GM21723 (cell line): Measurements from ENCODE around the gene TP53BP1.

Experiments
- ATAC-seq: cut with Tn5 transposase; IDR thresholded peaks from one replicate; pipeline ENCODE4 v1.9.1; 2021; ENCODE audit warnings: mild to moderate bottlenecking, moderate library complexity; ENCODE audit not compliant: unreplicated experiment

TP53BP1 gene

DNA sequence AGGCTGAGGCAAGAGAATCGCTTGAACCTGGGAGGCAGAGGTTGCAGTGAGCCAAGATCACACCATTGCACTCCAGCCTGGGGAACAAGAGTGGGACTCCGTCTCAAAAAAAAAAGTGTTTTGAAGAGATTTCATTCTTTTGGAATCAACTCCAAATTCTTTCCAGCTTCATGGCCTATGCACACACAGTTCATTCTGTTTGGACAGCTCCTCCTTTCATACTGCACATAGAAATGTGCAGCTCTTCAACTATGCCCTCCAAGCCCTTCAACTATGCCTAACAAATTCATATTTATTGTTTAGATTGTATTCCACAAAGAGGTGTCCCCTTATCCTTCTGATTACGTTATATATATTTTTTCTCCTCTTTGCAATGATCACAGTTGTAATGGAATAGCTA lies 4.2 kb downstream of the TP53BP1 start:
- no peak for ATAC-seq

DNA sequence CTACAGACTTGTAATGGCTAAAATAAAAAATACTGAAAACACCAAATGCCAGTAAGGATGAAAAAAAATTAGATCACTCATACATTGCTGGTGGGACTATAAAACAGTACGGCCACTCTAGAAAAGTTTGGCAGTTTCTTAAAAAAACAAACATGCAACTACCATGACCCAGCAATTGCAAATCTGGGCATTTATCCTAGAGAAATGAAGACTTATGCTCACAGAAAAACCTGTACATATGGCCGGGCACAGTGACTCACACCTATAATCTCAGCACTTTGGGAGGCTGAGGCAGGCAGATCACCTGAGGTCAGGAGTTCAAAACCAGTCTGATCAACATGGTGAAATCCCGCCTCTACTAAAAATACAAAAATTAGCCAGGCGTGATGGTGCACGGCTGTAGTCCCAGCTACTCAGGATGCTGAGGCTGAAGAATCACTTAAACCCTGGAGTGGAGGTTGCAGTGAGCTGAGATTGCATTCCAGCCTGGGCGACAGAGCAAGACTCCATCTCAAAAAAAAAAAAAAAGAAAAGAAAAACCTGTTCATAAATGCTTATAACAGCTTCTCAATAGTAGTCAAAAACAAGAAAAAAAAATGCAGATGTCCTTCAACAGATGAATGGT lies 5.6 kb downstream of the TP53BP1 start:
- ATAC-seq: no peak

DNA sequence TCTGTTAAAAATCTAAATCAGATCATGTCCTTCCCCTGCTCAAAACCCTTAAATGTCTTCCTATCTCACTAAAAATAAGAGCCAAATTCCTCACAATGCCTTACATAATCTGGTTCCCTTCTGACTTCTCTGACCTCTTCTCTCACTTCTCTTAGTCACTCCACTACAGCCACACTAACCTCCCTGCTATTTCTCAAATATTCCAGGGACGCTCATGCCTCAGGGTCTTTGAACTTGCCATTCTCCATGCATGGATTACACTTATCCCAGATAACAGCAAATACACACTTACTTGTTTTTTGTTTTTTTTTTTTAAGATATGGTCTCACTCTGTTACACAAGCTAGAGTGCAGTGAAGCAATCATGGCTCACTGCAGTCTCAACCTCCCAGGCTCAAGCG lies 8.5 kb downstream of the TP53BP1 start:
- ATAC-seq: no peak

DNA sequence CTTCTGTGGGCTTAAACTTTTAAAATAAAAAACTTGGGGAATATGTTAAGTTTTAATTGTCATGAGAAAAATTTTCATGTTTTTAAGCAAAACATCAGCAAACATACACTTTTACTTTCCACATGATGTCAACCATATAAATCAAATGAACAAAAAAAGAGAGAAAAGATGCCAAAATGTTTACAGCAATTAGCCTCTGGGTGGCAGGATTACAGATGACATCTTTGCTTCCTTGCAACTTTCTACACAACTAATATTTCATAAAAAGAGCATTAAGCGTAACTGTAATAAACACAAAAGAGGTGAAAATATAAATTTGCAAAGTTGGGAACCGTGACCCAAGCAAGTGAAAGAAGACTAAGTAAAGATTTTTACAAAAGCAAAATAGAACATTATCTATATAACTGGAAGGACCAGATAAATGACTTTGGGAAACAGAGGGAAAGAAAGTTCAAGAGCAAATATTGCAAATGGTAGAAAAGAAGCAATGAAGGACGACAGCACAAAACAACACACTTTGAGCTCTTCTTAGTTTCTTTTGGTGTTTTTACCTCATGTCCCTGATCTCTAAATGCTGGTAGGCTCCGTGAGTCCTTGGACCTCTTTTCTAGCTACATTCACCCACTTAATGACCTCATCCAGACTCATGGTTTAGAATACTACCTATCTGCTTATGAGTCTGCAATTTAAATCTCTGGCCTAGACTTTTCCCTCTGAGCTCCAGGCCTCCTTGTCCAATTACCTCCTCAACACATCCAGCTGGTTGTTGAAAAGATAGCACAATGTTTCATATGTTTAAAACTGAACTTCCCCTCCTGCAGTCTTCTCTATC lies 9.4 kb downstream of the TP53BP1 start:
- ATAC-seq: no peak

DNA sequence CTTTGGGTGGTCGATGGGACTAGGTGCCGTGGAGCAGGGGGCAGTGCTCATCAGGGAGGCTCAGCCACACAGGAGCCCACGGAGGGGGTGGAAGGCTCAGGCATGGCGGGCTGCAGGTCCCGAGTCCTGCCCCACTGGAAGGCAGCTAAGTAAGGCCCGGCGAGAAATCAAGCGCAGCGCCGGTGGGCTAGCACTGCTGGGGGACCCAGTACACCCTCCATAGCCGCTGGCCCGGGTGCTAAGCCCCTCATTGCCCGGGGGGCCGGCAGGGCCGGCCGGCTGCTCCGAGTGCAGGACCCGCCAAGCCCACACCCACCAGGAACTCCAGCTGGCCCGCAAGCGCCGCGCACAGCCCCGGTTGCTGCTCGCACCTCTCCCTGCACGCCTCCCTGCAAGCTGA lies 19.1 kb downstream of the TP53BP1 start:
- no peak for ATAC-seq

DNA sequence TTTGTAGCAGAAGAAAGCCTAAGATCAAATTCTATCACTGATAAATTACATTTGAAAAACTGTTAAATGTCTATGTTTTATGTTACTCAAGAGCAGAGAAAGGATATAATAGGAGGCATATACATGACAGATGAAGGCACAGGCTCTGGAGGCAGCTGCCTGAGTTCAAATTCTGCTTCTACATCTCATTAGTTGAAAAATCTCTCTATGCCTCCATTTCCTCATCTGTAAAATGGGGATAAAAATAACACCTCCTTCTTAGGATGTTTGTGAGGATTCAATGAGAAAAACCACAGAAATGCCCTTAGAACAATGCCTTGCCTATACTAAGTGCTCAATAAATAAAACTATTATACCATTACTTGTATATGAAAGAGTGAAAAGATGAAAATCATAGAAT lies 21.0 kb downstream of the TP53BP1 start:
- no peak for ATAC-seq

DNA sequence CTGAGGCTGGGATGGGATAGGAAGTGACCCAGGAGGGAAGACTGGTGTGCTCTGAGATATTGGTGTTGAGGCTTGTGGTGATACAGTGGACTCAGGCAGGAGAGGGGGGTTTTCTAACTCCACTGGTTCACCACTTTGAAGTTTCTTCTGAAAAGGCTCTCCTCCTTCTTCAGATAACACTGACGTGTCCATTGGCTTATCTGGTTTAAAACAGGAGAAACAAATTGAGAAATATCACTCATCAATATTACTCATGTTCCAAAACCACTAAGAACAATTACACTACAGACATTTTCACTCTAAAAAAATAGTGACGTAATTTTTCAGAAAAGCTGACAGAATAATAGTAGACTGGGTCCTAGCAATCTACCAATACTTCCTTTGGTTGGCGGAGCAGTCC lies 23.1 kb downstream of the TP53BP1 start:
- ATAC-seq: no peak

DNA sequence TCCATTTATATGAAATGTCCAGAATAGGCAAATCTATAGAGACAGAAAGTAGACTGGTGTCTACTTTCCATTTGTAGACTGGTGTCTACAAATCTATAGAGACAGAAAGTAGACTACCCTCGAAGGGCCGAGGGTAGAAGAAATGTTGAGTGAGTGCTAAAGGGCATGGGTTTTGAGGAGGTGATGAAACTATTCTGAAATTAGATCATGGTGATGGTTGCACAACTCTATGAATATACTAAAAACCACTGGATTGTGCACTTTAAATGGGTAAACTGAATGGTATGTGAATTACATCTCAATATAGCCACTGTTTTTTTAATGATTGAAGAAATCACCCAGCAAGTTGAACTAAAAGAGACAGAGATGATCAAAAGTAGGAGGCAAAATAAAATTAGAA lies 27.9 kb downstream of the TP53BP1 start:
- no peak for ATAC-seq

DNA sequence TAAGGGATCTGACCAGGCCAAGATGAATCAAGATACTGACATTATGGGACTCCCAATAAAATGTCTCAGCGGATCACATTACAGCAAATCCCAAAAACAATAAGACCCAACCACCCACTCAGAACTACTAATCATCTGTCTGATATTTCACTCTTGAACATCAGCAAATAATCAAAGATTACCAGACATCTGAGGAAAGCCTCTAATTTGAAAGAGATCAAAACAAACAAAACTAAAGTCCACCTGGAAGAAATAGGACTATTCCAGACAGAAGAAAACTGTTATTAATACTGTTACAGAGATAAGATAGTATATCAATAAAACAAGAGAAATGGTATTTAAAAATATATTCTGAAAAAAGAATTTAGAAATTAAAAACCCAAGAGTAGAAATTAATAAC lies 29.0 kb downstream of the TP53BP1 start:
- no peak for ATAC-seq

DNA sequence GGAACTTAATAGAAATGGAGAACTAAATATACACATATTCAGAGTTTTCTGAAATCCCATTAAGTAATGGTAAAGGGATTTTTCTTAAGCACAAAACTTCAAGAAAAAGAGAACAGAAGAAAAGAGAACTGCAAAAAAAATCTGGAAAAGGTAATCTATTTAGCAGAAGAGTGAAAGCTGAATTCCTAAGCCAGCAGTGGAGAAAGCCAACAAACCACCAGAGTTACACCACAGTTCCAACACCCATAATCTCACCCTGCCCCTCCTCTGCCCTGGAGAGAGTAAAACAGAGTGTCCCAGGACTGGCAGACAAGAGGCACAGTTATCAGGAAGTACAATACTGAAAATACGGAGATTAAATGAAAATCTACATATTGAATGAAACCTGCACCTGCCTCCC lies 29.4 kb downstream of the TP53BP1 start:
- ATAC-seq: no peak

DNA sequence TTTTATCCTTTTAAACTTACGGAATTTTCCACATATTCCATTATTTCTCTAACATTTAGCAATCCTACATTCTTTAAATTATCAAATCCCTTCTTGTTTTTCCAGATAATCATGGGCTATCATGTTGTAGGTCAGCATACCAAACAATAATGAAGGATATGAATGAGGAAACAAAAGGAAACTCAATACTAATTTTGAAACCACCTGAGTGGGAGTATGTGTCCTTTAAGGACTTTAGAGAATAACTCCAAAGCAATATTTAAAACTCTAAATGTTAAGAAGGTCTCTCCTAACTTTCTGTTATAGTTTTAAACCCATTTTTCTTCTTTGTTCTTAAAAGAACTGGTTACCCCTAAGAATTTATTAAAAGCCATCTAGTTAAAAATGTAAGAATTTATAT lies 43.0 kb downstream of the TP53BP1 start:
- ATAC-seq: no peak

DNA sequence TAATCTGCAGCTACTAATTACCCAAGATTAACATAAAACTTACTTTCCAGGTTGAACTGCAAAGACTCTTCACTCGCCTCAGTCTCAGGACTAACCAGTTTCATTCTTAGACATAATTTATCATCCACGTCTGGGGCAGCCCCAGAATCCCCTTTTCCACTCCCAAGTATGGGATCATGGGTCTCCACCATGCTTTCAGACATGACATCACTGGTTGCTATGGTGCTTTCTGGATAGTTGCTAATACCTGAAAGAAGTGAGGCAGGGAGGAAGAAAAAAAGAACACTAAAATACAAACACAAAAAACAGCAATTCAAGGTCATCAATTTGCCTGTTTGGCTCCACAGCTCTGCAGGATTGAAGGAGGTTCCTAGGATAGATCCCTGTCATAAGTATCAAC lies 46.6 kb downstream of the TP53BP1 start:
- no peak for ATAC-seq

DNA sequence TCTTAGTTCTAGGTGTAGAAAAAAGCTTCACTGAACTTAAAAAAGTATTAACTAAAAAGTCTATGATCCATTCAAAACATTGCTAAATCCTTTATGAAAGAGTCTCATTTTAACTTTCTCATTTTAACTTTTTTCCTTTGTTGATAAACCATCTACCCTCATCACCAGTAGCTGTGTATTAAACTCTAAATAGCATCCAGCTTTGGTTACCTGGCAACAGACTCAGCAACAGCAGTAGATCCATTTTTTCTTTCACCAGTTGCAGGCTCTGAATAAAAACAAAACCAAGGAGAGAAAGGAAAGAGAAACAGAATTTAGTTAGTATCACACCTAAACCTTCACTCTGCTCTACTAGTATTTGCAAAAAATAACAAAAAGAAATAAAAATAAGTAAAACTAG lies 51.6 kb downstream of the TP53BP1 start:
- ATAC-seq: no peak

DNA sequence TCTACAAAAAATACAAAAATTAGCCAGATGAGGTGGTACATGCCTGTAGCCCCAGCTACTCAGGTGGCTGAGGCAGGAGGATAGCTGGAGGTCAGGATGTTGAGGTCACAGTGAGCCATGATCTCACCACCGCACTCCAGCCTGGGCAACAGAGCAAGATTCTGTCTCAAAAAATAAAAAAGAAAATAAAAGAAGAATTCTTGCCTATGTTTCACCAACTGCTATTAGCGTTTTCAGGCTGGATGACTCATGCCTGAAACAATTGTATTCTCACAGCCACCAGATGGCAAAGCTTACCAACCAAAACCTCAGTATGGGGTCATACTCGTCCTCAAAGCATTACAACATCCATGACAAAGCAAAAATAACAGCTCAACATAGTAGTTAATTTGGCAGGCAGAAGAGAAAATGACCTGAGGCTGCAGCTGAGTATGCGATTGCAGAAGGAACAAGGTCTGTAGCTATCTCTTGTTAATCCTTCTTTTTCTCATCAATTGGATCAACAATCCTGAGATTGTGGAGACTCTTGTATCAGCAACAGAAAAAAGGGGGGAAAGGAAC lies 52.2 kb downstream of the TP53BP1 start:
- peak; percentile 61 for ATAC-seq

DNA sequence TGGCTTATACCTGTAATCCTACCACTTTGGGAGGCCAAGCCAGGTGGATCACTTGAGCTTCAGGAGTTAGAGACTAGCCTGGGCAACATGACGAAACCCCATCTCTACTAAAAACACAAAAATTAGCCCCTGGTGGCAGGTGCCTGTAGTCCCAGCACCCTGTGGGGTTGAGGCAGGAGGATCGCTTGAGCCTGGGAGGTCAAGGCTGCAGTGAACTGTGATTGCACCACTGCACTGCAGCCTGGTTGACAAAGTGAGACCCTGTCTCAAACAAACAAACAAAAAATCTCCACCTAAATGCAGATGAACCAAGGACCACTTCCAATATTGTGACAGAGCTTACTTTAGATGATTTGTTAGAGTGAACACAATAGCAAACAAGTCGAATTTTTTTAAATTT lies 53.7 kb downstream of the TP53BP1 start:
- ATAC-seq: no peak

DNA sequence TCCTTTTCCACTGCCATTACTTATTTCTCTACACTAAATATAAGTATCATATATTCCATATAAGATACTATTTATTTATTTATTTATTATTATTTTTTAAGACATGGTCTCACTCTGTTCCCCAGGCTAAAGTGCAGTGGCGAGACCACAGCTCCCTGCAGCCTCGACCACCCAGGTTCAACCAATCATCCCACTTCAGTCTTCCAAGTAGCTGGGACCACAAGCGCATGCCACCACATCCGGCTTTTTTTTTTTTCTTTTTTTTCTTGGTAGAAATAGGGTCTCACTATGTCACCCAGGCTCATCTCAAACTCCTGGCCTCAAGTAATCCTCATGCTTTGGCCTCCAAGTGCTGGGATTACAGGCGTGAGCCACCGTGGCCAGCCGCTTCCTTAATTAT lies 56.6 kb downstream of the TP53BP1 start:
- no peak for ATAC-seq

DNA sequence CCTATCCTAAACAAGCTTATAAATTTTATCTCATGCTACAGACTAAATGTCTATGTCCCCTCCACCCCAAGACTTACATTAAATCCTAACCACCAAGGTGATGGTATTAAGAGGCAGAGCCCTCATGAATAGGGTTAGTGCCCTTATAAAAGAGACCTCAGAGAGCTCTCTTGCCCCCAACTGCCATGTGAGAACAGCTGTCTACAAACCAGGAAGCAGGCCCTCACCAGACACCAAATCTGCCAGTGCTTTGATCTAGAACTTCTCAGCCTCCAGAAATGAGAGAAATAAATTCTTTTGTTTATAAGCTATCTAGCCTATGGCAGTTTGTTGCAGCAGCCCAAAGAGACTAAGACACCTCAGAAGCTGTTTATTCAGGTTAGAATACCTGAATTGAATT lies 58.5 kb downstream of the TP53BP1 start:
- no peak for ATAC-seq

DNA sequence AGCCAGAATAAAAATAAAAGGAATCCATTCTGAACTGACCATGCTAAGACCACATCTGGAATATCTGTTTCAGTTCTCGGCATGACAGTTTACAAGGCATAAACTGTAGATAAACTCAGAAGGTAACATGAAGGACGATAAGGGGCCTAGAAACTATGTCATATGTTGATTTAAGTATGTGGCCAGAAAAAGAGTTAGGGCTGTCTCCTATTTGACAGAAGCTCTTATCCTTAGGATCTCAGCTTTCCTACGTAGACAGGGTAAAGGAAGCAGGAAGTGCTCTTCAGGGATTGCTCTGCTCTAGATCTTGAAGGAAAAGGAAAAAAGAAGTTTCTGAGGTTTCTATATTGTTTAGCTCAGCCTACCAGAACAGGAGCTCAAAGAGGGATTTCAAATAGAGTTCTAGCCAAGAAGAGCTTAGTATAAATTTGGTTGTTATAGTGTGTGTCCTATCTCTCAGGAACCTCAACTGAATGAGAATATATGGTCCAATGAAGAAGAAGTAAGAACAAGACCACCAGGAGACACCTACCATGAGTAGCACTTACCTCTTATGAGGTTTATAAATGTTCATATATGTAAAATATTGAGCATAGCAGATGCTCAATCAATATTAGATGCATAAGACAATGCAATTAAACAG lies 59.2 kb downstream of the TP53BP1 start:
- ATAC-seq: no peak

DNA sequence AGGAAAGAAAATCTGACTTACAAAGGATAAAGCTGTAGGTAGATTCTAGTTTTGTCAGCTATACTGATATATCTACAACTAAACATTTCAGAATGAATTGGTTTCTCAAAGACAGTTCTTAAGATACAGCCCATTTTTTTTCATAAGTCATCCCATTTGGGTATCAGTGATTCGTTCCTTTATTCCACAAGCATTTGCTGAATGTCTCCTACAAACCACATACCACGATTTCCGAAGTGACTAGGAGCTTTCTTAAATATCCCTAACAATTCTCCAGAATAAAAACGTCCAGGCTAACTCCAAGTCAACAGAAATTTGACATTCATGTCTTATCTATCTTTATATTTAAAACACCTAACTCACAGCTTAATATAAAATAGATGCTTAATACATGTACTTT lies 59.8 kb downstream of the TP53BP1 start:
- no peak for ATAC-seq

DNA sequence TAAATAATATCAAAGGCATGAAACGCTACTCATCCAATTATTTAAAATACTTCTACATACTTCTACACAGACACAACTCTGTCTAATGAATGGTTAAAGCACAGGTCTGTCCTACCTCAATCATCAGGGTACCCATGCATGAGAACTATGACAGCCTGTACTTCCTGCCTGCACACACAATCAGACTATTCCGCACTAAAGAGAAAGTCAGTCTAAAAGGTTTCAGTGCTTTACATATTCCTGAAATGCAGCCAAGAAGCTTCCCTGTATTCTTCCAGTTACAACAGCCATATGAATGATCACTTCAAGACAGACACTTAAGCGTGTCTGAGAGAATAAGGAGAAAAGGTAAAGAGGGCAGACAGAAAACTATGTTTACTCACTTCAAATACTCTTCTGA lies 63.3 kb downstream of the TP53BP1 start:
- ATAC-seq: no peak

DNA sequence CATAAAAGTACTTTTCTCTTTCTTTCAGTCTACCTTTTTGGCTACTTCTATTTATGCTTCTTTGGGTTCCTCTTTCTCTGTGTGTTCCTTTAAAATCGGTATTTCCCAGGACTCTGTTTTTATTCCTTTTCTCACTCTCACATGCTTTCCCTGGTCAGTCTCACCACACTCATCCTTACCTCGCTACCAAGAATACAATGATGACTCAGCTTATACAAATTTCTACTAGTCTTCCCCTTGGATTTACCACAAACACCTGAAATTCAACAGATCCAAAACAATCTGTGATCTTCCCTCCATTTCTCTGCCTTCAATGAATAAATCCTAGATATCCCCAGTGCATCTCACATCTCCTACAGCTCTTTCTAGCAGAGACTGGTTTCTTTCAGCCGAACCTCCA lies 69.2 kb downstream of the TP53BP1 start:
- no peak for ATAC-seq

DNA sequence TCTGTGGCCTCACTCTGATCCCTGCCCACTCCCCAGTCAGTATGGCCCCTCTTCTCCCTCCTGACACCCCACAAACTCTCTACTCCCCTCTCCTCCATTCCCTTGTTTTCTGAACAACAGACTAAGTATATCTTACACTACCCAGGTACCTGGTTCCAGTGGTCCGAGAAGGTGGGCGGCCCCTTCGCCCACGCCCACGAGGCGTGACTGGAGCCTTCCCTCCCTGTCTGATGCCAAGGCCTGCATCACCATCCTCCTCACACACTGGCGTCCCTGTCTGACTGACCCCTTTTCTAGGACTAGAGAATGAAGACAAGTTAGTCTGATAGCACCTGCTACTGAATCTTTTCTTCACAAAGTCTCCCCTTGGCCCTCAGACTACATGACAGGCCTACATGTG lies 72.1 kb downstream of the TP53BP1 start:
- no peak for ATAC-seq
